ENCODE results near the gene KCNQ2. TPM values are rescaled to one million over a fixed set of nuclear protein-coding genes. Genes with fewer than 3 reads are reported as not detected.

KCNQ2 gene
- under 1 TPM; 0.19 to 0.27 TPM for total RNA-seq

GRCh38 chr20:63471981-63472831 lies at the start of gene KCNQ2:
Gene KCNQ2 (minus strand): TSS chr20:63472655. CDS start chr20:63472463, 192 bp downstream.
- no peaks in the 10 kb centered on the region for H3K4me1 ChIP-seq
- DNase-seq = no peak
- no peak within 1 kb of the TSS for H3K4me3 ChIP-seq
- H3K9me3 ChIP-seq = no peaks in the 10 kb centered on the region
- H3K9ac ChIP-seq (ENCODE audit: low read depth in 2 of 2, low read length in 2 of 2) = no peak within 1 kb of the TSS
- H3K36me3 ChIP-seq = no peaks in the 10 kb centered on the region
- no peak for TF ChIP-seq CTCF (IDR thresholded peaks at IDR 0.05)
- no peak within 1 kb of the TSS for H3K27ac ChIP-seq
- intact Hi-C loops (cut with DNase I) = no loop called here
- H3K27me3 ChIP-seq = peaks cover 32% of the 10 kb centered on the region

GRCh38 chr20:63521602-63522001 lies 49.1 kb upstream of the KCNQ2 start:
- no peaks in the 10 kb centered on the region for H3K27me3 ChIP-seq
- DNase-seq = no peak
- no peaks in the 10 kb centered on the region for H3K36me3 ChIP-seq
- H3K4me1 ChIP-seq = peaks cover 5% of the 10 kb centered on the region
- TF ChIP-seq CTCF (IDR thresholded peaks at IDR 0.05) = no peak
- H3K9me3 ChIP-seq = no peaks in the 10 kb centered on the region
- intact Hi-C loops (cut with DNase I) = no loop called here
- peak overlapping the region; percentile 95 to 96 for H3K9ac ChIP-seq (ENCODE audit: low read depth in 2 of 2, low read length in 2 of 2)
- peak overlapping the region; percentile 91 for H3K4me3 ChIP-seq
- H3K27ac ChIP-seq = peak overlapping the region; percentile 97

GRCh38 chr20:63520934-63521601 lies 48.6 kb upstream of the KCNQ2 start:
- peak overlapping the region; percentile 97 for H3K27ac ChIP-seq
- TF ChIP-seq CTCF (IDR thresholded peaks at IDR 0.05) = no peak
- no peaks in the 10 kb centered on the region for H3K9me3 ChIP-seq
- peak overlapping the region; percentile 91 for H3K4me3 ChIP-seq
- peaks cover 5% of the 10 kb centered on the region for H3K4me1 ChIP-seq
- peak overlapping the region; percentile 95 to 96 for H3K9ac ChIP-seq (ENCODE audit: low read depth in 2 of 2, low read length in 2 of 2)
- DNase-seq = peak; percentile 93
- no peaks in the 10 kb centered on the region for H3K36me3 ChIP-seq
- H3K27me3 ChIP-seq = no peaks in the 10 kb centered on the region
- intact Hi-C loops (cut with DNase I) = no loop called here

GRCh38 chr20:63520504-63520933 lies 48.1 kb upstream of the KCNQ2 start, which contains the start of gene PPDPF:
Gene PPDPF (plus strand): TSS chr20:63520765. CDS start chr20:63521309, 544 bp downstream.
- Histone ChIP-seq H3K9ac (ENCODE audit: low read depth in 2 of 2, low read length in 2 of 2) (peak within 1 kb of the TSS; percentile 95 to 96), H3K4me1 (peaks cover 5% of the 10 kb centered on the region), H3K27ac (peak within 1 kb of the TSS; percentile 97), H3K36me3 (no peaks in the 10 kb centered on the region), H3K9me3 (no peaks in the 10 kb centered on the region), H3K27me3 (no peaks in the 10 kb centered on the region), H3K4me3 (peak within 1 kb of the TSS; percentile 91)
- intact Hi-C loops (cut with DNase I) = no loop called here
- DNase-seq = peak; percentile 84
- no peak for TF ChIP-seq CTCF (IDR thresholded peaks at IDR 0.05)

- no peaks in the 10 kb centered on the region for H3K9me3 ChIP-seq
- intact Hi-C loops (cut with DNase I) = no loop called here
- DNase-seq = peak; percentile 68
- no peaks in the 10 kb centered on the region for H3K27me3 ChIP-seq
- TF ChIP-seq CTCF (IDR thresholded peaks at IDR 0.05) = no peak
- peak overlapping the region; percentile 97 for H3K27ac ChIP-seq
- H3K4me1 ChIP-seq = peaks cover 5% of the 10 kb centered on the region
- H3K4me3 ChIP-seq = peak overlapping the region; percentile 91
- H3K9ac ChIP-seq (ENCODE audit: low read depth in 2 of 2, low read length in 2 of 2) = peak overlapping the region; percentile 61 to 70
- no peaks in the 10 kb centered on the region for H3K36me3 ChIP-seq
These were observed 47.4 kb upstream of the KCNQ2 start for GRCh38 chr20:63519668-63520503.
